Panc1 (cell line): Measurements from ENCODE around the gene LRP2. TPM values are rescaled to one million over a fixed set of nuclear protein-coding genes. Genes with fewer than 3 reads are reported as not detected.

Experiments
- total RNA-seq: library from RNA; stranded (reverse); gene quantifications from one replicate; pipeline ENCODE4 v1.2.1, GENCODE V29; 2021; ENCODE audit not compliant: unreplicated experiment

LRP2 gene
- total RNA-seq, 1 experiment from 2014 or later = 0.10 TPM

Other genes starting within 250 kb of the LRP2 start
- gene BBS5, start 117.0 kb upstream of the LRP2 start, total RNA-seq = 7.5 TPM
- 0.72 TPM for gene KLHL41, start 147.2 kb upstream of the LRP2 start, total RNA-seq
- gene FASTKD1, start 211.3 kb upstream of the LRP2 start, total RNA-seq = 37.2 TPM
- 46.5 TPM for gene PPIG, start 221.8 kb upstream of the LRP2 start, total RNA-seq